GM21526 (cell line): ENCODE data around the gene CRYBA1.

Experiments
- ATAC-seq: cut with Tn5 transposase; IDR thresholded peaks from one replicate; pipeline ENCODE4 v1.9.1; 2021; ENCODE audit warnings: moderate library complexity; ENCODE audit not compliant: unreplicated experiment, low FRiP score

The CRYBA1 gene

GRCh38 chr17:29278692-29279091 is 32.0 kb downstream of the CRYBA1 start:
- no peak for ATAC-seq

GRCh38 chr17:29279397-29280070 is 32.9 kb downstream of the CRYBA1 start:
- no peak for ATAC-seq

- ATAC-seq = no peak
Observed at GRCh38 chr17:29283496-29283895, 36.8 kb downstream of the CRYBA1 start.

GRCh38 chr17:29283961-29284360 is 37.3 kb downstream of the CRYBA1 start:
- ATAC-seq = no peak

GRCh38 chr17:29289852-29290251 is 43.2 kb downstream of the CRYBA1 start:
- no peak for ATAC-seq

- no peak for ATAC-seq
Observed at GRCh38 chr17:29291163-29291752, 44.6 kb downstream of the CRYBA1 start.

- ATAC-seq = no peak
Observed at GRCh38 chr17:29292071-29292991, 45.7 kb downstream of the CRYBA1 start.

GRCh38 chr17:29292992-29293889 is 46.6 kb downstream of the CRYBA1 start:
- no peak for ATAC-seq

- ATAC-seq = peak; percentile 82
Observed at GRCh38 chr17:29293890-29294579, 47.4 kb downstream of the CRYBA1 start, which contains the start of gene NUFIP2. NUFIP2 (minus strand) TSS chr17:29294148; CDS start chr17:29294059, 89 bp downstream.

GRCh38 chr17:29294580-29294900 is 47.9 kb downstream of the CRYBA1 start:
- ATAC-seq = no peak

- ATAC-seq = no peak
Observed at GRCh38 chr17:29295420-29295819, 48.8 kb downstream of the CRYBA1 start.

- ATAC-seq = no peak
Observed at GRCh38 chr17:29299031-29299430, 52.4 kb downstream of the CRYBA1 start.

- ATAC-seq = no peak
Observed at GRCh38 chr17:29303386-29303785, 56.7 kb downstream of the CRYBA1 start.
